ENCODE data around the gene LACC1. TPM values are rescaled to one million over a fixed set of nuclear protein-coding genes. Genes with fewer than 3 reads are reported as not detected.

Gene LACC1
- total and polyA plus RNA-seq, 2 experiments from 2014 or later, result 6.4 to 8.2 TPM

GRCh38 chr13:43877766-43878165 is 1.9 kb upstream of the LACC1 start:
- Histone ChIP-seq H2AFZ (no peak overlapping the region), H3K27me3 (replicated peaks; ENCODE audit: insufficient read depth) (no peaks in the 10 kb centered on the region), H3K9me2 (ENCODE audit: insufficient read depth) (no peaks in the 10 kb centered on the region), H4K20me1 (ENCODE audit: insufficient read depth) (no peaks in the 10 kb centered on the region), H3K36me3 (ENCODE audit: low read depth) (no peaks in the 10 kb centered on the region), H3K79me2 (ENCODE audit: insufficient read depth) (no peaks in the 10 kb centered on the region), H3K9ac (no peak overlapping the region), H3K27ac (no peak overlapping the region), H3F3A (ENCODE audit: insufficient read depth) (0 out of 2 replicates have a peak, but pooled peaks cover 13% of the 10 kb centered on the region), H3K4me1 (ENCODE audit: insufficient read depth) (peaks cover 5% of the 10 kb centered on the region; the same call in 1 of the 2 replicates), H3K4me3 (no peak overlapping the region), H3K4me2 (ENCODE audit: unreplicated experiment) (no peak overlapping the region), H3K9me3 (ENCODE audit: low read depth) (no peaks in the 10 kb centered on the region)
- WGBS, 2 experiments (ENCODE audit: low coverage in 1 of 2, low lambda C conversion rate in 2 of 2, missing lambda C conversion rate in 2 of 2), result 94 to 100% methylated on average over 1 of the region's 1 CpG
- no peak for TF ChIP-seq EZH2 (IDR thresholded peaks at IDR 0.05; ENCODE audit: insufficient read depth, poor library complexity, severe bottlenecking)
- no peak for TF ChIP-seq EZH2phosphoT487 (IDR thresholded peaks at IDR 0.05; ENCODE audit: insufficient read depth, low read depth)
- no peak for DNase-seq
- in situ Hi-C loops (cut with MboI), result loop anchor here (10.0 kb wide), 1 partner anchor 793 kb away; no protein-coding TSS in a partner anchor

- H2AFZ ChIP-seq, result peak within 1 kb of the TSS; percentile 82
- no peaks in the 10 kb centered on the region for H3K36me3 ChIP-seq (ENCODE audit: low read depth)
- in situ Hi-C loops (cut with MboI), result loop anchor here (10.0 kb wide), 1 partner anchor 794 kb away; no protein-coding TSS in a partner anchor
- H3K9me2 ChIP-seq (ENCODE audit: insufficient read depth), result no peaks in the 10 kb centered on the region
- H3K79me2 ChIP-seq (ENCODE audit: insufficient read depth), result no peaks in the 10 kb centered on the region
- peak; percentile 96 for DNase-seq
- peak within 1 kb of the TSS; percentile 76 for H3K27ac ChIP-seq
- peak within 1 kb of the TSS; percentile 91 for H3K9ac ChIP-seq
- 1% methylated on average over 57 to 65 of the region's 78 CpGs for WGBS, 2 experiments (ENCODE audit: low coverage in 1 of 2, low lambda C conversion rate in 2 of 2, missing lambda C conversion rate in 2 of 2)
- peak within 1 kb of the TSS; percentile 86 for H3K4me3 ChIP-seq
- H3K9me3 ChIP-seq (ENCODE audit: low read depth), result no peaks in the 10 kb centered on the region
- no peaks in the 10 kb centered on the region for H3K27me3 ChIP-seq (replicated peaks; ENCODE audit: insufficient read depth)
- H3K4me2 ChIP-seq (ENCODE audit: unreplicated experiment), result peak within 1 kb of the TSS; percentile 78
- 0 out of 2 replicates have a peak, but pooled peaks cover 13% of the 10 kb centered on the region for H3F3A ChIP-seq (ENCODE audit: insufficient read depth)
- no peaks in the 10 kb centered on the region for H4K20me1 ChIP-seq (ENCODE audit: insufficient read depth)
- TF ChIP-seq EZH2phosphoT487 (IDR thresholded peaks at IDR 0.05; ENCODE audit: insufficient read depth, low read depth) (no peak), EZH2 (IDR thresholded peaks at IDR 0.05; ENCODE audit: insufficient read depth, poor library complexity, severe bottlenecking) (no peak)
- H3K4me1 ChIP-seq (ENCODE audit: insufficient read depth), result peaks cover 5% of the 10 kb centered on the region; the same call in 1 of the 2 replicates
Measured at GRCh38 chr13:43878892-43879754, 581 bp upstream of the LACC1 start, which contains the start of gene CCDC122. Gene CCDC122, minus strand, starts transcription at chr13:43879740. Its CDS starts 10,364 bp downstream, at chr13:43869376.

GRCh38 chr13:43880214-43880855 is 631 bp downstream of the LACC1 start:
- Histone ChIP-seq H3K9ac (peak overlapping the region; percentile 91), H3K4me2 (ENCODE audit: unreplicated experiment) (peak overlapping the region; percentile 78), H3K27ac (no peak overlapping the region), H3K9me3 (ENCODE audit: low read depth) (no peaks in the 10 kb centered on the region), H3K27me3 (replicated peaks; ENCODE audit: insufficient read depth) (no peaks in the 10 kb centered on the region), H3K4me1 (ENCODE audit: insufficient read depth) (peaks cover 5% of the 10 kb centered on the region; the same call in 1 of the 2 replicates), H3K4me3 (peak overlapping the region; percentile 86), H4K20me1 (ENCODE audit: insufficient read depth) (no peaks in the 10 kb centered on the region), H3K9me2 (ENCODE audit: insufficient read depth) (no peaks in the 10 kb centered on the region), H2AFZ (peak overlapping the region; percentile 82), H3F3A (ENCODE audit: insufficient read depth) (0 out of 2 replicates have a peak, but pooled peaks cover 13% of the 10 kb centered on the region), H3K79me2 (ENCODE audit: insufficient read depth) (no peaks in the 10 kb centered on the region), H3K36me3 (ENCODE audit: low read depth) (no peaks in the 10 kb centered on the region)
- TF ChIP-seq EZH2 (IDR thresholded peaks at IDR 0.05; ENCODE audit: insufficient read depth, poor library complexity, severe bottlenecking) (no peak), EZH2phosphoT487 (IDR thresholded peaks at IDR 0.05; ENCODE audit: insufficient read depth, low read depth) (no peak)
- WGBS, 2 experiments (ENCODE audit: low coverage in 1 of 2, low lambda C conversion rate in 2 of 2, missing lambda C conversion rate in 2 of 2), result 13 to 21% methylated on average over 12 to 15 of the region's 15 CpGs
- in situ Hi-C loops (cut with MboI), result no loop called here
- peak; percentile 46 for DNase-seq

- Histone ChIP-seq H3K4me2 (ENCODE audit: unreplicated experiment) (no peak overlapping the region), H3K9me3 (ENCODE audit: low read depth) (no peaks in the 10 kb centered on the region), H3K4me1 (ENCODE audit: insufficient read depth) (peaks cover 5% of the 10 kb centered on the region; the same call in 1 of the 2 replicates), H3K36me3 (ENCODE audit: low read depth) (no peaks in the 10 kb centered on the region), H3K9me2 (ENCODE audit: insufficient read depth) (no peaks in the 10 kb centered on the region), H3K27ac (no peak overlapping the region), H3K4me3 (no peak overlapping the region), H2AFZ (no peak overlapping the region), H3F3A (ENCODE audit: insufficient read depth) (0 out of 2 replicates have a peak, but pooled peaks cover 13% of the 10 kb centered on the region), H3K79me2 (ENCODE audit: insufficient read depth) (no peaks in the 10 kb centered on the region), H3K9ac (no peak overlapping the region), H4K20me1 (ENCODE audit: insufficient read depth) (no peaks in the 10 kb centered on the region), H3K27me3 (replicated peaks; ENCODE audit: insufficient read depth) (no peaks in the 10 kb centered on the region)
- in situ Hi-C loops (cut with MboI), result no loop called here
- peak; percentile 20 for DNase-seq
- TF ChIP-seq EZH2 (IDR thresholded peaks at IDR 0.05; ENCODE audit: insufficient read depth, poor library complexity, severe bottlenecking) (no peak), EZH2phosphoT487 (IDR thresholded peaks at IDR 0.05; ENCODE audit: insufficient read depth, low read depth) (no peak)
Measured at GRCh38 chr13:43880926-43881325, 1.2 kb downstream of the LACC1 start.

Measured in GM23248 (cell line).